HG02973 (cell line): ENCODE measurements around the gene CACNA1F.

Source experiments
- ATAC-seq: cut with Tn5 transposase; IDR thresholded peaks from one replicate; pipeline ENCODE4 v1.9.1; 2021; ENCODE audit warnings: moderate library complexity; ENCODE audit not compliant: unreplicated experiment

CACNA1F gene

DNA sequence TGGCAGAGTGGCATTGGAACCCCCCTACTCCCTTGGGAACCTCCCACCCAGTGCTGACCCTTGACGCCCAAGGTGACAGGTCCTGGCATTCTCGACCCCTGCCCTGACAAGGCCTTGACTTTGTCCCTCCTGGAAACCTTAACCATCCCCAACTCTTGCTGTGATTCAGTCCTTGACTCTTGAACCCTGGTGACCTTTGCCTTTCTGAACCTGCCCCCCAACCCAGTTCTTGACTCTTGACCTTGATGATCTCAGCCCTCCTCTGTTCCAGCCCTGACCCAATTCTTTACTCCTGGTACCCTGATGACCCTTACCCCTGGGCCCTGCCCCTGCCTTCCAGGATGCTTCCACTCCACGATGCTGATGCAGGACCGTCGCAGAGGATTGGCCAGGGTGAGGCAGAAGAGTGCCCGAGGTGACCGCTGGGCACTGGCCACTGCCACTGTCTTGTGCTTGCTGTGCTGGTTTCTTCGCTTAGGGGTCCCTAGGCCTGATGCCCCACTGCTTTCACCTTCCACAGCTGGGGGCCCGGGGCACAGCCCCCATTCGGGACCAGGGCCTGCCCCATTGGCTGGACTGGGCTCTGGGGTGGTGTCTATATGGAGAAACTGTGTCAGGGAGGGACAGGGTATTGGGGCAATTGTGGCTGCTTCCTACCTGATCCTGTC lies 1.7 kb downstream of the CACNA1F start:
- ATAC-seq, result no peak

DNA sequence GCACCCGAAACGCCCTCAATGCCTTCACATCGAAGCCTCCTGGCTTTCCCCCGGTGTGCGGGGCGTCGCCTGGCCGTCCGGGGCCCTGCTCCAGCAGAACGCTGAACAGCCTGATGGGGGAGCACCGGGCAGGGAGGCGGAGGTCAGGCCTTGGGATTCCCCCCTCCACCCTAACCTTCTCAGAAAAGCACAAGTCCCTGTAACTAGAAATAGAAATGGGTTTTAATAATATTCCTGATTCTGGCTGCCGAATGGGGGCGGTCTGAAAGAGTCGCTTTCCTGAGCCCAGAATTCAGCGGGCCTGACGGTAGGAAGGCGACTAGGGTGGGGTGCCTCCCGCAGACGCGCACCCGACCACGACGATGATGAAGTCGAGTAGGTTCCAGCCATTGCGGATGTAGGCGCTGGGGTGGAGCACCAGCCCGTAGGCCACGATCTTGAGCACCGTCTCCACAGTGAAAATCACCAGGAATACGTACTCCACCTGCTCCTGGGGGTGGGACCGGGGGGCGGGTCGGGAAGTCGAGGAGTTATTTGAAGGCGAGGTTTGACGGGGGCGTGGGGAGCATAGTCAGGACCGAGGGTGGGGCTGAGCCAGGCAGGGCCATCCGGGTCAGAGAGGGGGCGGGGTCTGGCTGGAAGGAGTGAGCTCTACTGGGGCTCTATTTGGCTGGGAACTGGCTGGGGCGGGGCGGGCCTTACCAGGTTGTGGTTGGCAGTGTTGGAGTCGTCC lies 2.5 kb downstream of the CACNA1F start:
- peak; percentile 66 for ATAC-seq

DNA sequence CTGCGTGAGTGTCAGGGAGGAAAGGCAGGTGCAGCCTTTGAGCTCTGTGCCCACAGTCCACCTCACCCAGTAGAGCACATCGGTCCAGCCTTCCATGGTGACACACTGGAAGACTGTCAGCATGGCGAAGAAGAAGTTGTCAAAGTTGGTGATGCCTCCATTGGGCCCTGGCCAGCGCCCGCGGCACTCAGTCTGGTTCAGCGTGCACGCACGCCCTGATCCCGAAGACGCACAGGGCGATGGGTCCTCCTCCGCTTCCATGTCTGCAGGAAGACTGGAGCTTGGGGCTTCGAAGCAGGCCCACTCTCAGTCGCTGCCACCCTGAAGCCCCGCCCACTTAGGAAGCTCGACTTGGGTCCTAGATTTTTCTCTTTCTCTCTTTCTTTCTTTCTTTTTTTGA lies 5.0 kb downstream of the CACNA1F start:
- ATAC-seq, result no peak

DNA sequence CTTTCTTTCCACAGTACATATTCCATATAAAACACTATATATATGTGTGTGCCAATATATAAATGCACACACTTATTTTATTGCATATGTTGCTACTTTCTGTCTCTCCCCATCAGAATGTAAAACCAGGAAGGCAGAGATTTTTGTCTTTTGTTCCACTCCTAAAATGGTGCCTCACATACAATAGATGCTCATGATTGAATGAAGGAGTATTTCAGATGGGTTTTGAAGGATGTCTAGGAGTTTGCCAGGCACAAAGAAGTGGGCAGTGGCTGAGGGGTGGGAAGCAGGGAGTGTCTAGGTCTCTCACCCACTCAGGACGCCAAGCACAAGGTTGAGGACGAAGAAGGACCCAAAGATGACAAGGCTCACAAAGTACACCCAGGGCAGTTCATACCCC lies 5.4 kb downstream of the CACNA1F start:
- no peak for ATAC-seq

DNA sequence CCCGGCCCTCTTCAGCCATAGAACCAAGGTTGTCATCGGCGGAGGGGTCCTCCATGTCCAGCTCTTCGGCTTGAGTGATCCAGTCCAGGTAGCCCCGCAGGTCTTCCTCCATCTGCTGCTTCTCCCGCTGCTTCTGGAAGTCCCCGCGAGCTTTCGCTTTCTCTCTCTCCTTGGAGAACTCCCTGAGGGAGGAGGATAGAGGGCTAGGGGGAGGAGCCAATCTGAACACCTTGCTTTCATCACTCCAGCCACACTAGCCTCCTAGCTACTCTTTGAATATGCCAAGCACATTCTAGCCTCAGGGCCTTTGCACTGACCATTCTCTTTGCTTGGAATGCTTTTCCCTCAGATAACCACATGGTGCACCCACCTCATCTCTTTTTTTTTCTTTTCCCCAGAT lies 6.2 kb downstream of the CACNA1F start:
- no peak for ATAC-seq

DNA sequence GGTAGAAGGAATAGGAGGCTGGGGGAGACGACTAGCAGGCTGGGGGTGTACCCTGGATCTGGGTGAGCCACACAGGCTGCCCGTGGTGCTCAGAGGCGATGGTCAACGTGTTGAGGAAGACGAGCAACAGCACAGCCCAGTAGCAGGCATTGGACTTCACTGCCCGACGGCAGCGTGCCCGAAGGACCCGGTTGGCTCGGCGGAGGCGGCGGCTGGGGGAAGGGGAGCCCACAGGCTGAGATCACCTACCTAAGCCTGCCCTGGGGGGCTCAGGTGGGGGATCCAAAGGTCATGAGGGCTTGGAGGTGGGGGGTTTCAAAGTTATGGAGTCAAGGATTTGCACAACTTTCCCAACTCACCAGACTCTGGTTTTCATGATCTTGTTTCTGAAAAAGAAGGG lies 7.3 kb downstream of the CACNA1F start:
- no peak for ATAC-seq

DNA sequence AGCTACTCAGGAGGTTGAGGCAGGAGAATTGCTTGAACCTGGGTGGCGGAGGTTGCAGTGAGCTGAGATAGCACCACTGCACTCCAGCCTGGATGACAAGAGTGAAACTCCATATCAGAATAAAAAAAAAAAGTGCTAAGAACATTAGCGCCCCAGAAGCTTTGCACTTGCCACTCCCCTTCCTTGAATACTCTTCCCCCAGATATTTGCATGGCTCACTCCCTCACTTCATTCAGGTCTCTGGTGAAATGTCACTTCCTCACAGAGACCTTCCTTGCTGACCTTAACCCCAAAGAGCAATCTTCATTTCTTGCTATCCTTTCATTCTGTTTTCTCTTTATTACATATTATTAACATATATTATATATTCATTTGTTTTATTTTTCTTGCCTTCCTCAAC lies 11.3 kb downstream of the CACNA1F start:
- ATAC-seq, result no peak

DNA sequence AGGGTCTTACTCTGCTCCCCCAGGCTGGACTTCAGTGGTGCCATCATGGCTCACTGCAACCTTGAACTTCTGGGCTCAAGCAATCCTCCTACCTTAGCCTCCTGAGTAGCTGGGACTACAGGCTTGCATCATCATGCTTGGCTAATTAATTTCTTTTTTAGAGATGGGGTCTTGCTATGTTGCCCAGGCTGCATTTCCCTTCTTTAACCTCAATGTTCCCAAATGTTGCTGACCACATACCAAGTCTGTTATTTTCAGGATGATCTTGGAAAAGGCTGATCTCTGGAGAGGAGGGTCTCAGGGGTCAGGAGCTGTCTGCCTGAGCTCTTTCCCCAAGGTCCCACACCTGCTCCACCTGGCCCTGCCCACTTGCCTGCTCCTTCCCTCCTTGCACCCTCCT lies 13.0 kb downstream of the CACNA1F start:
- ATAC-seq, result no peak

DNA sequence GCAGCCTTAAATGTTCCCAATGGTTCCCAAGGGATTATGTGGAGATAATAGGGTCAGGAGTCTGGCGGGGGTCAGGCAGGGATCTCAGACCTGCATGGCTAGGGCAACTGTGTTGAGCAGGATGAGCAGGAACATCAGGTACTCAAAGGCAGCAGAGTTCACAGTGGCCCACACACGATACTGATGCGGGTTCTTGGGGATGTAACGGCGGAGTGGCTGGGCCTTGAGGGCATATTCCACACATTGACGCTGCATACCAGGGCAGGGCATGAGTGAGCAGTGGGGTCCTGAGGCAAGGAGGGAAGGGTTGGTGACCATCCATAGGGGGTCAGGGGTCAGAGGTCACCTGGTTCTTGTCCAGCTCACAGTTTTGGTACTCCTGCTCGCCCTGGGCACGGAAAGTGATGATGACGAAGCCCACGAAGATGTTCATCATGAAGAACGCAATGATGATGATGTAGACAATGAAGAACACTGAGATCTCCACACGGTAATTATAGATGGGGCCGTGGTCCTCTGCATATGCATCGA lies 18.1 kb downstream of the CACNA1F start:
- no peak for ATAC-seq

DNA sequence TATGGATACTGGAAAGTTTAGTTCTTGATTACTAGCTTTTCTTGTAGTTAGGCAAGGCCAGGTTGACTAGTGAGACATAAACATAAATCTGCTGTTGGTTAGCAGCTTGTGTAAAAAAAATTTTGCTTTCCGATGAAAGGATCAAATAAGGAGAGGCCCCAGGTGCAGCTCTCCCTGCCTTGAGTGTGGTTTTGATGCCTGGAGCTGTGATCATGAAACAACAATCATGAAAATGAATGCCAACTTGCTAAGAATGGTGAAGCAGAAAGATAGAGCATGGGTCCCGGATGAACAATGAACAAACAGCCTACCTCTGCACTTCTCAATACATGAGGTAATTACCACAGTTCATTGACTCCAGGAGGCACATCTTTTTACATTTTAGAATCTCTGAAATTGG lies 18.7 kb downstream of the CACNA1F start:
- ATAC-seq, result no peak

DNA sequence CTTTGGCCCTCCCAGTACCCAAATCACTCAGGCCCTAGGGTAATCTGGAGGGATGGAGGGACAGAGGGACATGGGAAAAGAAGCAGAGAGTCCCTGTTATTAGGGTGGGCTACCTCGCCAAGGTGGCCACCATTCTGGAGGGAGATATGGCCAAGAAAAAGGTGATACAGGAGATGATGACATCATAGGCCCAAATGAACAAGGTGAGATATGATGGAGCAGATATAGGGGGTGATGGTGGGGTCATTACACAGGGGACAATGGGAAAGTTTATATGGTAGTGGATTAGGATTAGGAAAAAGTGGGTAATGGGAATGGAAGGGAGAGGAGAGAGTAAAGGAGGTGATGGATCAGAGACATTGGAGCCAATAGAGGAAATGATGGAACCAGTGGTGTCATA lies 20.3 kb downstream of the CACNA1F start:
- no peak for ATAC-seq

DNA sequence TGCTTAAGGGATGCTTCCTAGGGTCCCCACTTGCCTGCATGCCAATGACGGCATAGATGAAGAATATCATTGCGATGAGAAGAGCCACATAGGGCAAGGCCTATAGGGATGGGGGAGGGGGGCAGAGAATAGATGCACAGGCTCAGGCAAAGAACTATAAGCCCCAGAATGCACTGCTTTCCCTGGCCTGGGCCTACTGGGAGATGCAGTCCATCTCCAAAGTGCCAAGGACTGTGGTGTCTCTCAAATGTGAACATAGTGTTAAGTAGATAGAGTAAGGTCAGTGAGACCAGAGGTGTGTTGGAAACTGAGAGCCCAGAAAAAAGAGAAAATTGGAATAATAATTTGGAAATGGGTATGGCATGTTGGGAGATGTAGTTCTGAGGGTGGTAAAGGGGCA lies 20.9 kb downstream of the CACNA1F start:
- no peak for ATAC-seq

DNA sequence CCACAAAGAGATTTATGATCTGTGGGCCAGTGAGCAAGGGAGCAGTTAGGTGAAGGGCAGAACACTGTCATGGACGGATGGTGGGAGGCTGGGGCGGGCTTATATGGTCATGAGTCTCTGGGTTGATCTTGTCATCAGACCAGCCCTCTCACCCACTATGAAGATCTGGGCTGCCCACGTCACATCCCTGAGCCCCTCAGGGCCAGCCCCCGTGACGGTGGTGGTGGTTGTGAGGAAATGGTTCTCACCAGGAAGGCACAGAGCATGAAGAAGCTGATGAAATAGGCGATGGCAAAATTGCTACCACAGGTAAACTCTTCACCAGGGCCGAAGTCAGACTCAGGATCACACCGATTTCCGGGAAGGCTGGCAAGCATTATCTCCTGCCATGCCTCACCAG lies 22.1 kb downstream of the CACNA1F start:
- no peak for ATAC-seq

DNA sequence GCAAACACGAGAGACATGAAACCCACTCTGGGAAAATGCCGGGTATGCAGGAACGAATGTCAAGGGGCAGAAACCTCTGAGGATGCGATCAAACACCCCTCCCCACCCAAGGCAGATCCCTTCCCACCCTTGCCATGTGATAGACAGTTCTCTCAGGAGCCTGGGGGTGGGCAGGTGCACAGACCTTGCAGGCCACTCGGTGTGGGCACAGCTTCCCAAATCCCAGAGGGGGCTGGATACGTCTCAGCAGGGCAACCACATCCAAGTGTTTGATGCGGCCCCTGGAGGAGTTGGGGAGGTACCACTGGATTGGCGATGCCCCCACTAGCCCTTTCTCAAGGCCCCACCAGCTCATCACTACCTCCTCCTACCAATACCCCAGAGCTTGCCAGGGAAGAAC lies 22.7 kb downstream of the CACNA1F start:
- no peak for ATAC-seq

DNA sequence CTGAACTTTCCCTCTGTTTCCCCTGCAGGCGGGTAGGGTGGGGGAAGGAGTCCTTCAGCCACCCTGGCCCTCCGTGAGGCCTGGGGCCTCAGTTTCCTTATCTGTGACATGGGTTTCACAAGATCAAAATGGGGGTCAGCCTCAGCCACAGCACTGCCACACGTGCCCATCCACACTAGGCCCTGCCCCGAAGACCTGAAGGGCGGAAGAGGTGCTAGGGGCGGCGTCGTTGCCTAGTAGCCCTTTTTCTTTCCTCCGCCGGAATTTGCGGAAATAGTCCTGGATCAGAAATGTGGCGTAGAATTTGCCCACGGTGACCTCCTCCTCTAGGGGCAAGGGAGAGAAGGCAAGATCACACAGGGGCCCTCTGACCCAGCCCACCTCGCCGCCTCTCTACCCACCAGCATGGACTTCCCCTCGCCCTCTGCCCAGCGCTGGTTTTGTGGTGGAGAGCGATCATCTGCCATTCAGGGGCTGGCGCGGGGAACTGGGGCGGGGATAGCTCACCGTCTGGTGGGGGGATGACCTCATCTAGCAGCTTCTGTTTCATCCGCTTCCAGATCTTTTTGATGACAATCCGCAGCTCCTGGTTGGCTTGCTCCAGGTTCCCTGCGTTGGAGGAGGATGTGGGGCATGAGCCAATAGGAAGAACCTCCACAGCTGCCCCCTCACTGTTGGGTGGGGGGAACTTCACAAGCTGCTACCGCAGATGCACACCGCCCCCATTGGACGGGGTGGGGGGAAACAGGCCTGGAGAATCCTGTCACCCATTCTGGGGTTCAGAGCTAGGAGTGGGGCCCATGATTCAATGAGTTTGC lies 23.5 kb downstream of the CACNA1F start:
- no peak for ATAC-seq

DNA sequence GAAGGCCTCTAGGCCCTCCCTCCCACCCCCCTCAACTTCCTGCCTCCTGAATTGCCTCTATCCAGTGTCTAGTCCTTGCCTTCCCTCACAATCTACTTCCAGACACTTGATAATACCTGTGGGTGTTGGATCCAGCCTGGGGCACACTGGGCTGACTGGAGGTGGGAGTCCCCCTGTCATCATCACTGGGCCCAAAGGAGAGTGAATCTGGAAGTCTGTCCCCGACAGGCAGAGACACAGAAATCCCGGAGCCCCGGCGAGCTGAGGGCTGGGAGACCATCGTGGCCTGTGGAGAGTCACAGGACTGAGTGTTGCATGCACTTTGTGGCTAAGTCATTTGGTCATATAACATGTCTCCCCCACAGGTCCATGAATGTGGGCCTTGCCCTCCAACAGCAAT lies 24.7 kb downstream of the CACNA1F start:
- ATAC-seq, result no peak

DNA sequence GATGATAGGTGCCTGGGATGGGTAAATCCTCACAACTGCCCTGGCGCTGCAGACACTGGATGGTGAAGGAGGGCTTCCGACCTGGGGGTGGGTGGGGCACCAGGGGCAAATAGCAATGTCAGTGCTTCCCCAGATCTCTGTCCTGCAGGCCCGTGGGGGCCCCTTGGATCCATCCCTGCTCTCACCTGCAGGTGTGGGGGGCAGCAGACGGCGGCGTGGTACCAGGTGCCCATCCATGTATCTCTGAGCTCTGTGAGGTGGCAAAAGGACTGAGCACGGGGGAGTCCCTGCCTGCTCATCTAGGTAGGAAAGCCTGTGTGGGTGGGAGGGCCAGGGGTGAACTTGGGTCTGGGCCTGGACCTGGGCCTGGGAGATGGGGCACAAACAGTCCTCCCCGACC lies 26.6 kb downstream of the CACNA1F start:
- ATAC-seq, result no peak

DNA sequence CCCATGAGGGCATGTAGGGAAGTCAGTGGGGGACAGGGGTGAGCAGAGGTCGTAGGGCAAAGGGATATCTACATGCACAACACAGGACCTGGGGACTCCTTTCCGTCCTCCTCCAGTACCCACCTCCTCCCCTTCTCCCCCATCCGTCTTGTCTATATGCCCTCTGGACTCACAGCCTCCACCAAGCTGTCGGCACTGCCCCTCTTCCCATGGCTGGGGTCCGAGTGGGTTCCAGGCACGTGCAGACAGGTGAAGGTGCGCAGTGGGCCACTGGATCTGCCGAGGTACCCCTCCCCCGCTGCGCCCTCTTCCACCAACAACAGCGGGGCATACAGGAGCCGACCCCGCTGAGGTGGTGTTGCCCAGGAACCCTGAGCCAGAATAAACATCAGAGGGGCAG lies 27.7 kb downstream of the CACNA1F start:
- ATAC-seq, result no peak

DNA sequence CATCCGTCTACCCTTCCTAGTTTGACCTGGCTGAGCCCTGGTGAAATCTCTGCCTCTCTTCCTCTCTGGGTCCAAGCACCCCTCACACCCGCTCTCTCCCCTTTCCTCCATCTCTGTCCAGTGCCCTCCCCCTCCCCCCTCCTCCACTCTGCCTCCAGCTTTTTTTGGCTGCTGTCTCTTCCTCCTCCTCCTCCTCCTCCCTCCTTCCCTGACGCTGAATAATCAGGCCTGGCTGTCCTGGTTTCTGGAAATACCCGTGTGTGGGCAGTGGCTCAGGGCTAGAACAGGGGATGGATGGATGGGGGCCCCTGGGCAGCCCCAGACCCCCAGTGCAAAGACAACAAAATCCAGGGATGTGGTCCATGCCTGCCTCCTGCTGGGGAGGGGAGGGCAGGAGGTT lies 28.4 kb downstream of the CACNA1F start:
- ATAC-seq, result no peak

DNA sequence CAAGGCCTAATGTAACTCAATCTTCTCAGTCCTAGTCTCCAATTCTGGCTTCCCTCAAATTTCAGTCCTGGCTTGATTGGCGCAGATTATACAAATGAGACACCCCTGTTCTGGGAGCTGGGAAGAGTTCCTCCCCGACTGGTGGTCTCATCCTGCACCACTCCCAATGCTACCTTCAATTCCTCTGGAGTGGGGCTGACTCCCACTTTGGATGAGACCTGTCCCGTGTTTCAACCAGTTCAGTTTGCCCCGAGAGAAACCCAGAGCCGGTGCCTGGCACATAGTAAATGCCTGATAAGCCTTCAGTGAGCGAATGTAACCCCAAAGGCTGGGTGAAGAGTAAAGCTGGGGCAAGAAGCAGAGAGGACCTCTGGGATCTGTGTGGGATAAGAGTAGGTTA lies 29.1 kb downstream of the CACNA1F start:
- ATAC-seq, result no peak

DNA sequence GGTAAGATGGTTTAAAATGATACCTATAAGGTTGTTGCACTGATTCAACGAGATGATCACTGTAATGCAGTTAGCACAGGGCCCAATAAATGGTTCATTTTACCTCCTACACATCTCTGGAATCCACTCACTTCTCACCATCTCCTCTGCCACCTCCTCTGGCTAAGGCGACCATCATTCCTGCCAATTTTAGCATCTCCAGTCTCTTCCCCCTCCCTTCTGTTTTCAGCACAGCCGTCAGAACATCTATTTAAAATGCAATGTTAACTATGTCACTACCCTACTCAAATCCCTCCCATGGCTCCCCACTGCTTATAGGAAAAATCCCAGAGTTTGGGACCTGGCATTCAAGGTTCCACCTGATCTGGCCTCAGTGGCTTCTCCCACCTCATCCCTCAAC lies 29.6 kb downstream of the CACNA1F start:
- ATAC-seq, result no peak

DNA sequence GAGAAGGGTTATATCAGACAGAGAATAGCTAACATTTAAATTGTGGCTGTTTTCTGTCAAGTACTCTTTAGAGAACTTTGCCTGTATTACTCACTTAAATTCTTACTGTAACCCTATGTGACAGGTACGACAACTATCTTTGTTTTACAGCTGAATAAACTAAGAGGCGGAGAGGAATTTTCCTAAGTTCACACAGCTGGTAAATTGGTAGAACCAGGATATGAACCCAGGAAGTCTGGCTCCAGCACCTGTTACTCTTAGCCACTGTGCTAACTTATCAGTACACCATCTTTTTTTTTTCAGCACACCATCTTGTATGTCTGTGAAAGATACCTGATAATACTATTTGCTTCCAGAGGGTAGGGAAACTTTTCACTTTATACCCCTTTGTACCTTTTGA lies 31.1 kb downstream of the CACNA1F start:
- ATAC-seq, result no peak
